Sciatic nerve (tissue), 2 donors: Measurements from ENCODE around the gene NEURL3. TPM values are rescaled to one million over a fixed set of nuclear protein-coding genes. Genes with fewer than 3 reads are reported as not detected.
"Not testable (repeated sequence)": the region's sequence is repeated elsewhere in the genome, so short reads cannot be mapped to it uniquely, and the experiment has no call there.

Source experiments
- ATAC-seq: fragments of 200-7000 bp; cut with Tn5 transposase; one replicate; pipeline ENCODE4 v1.9.1; 2020; ENCODE audit warnings: mild to moderate bottlenecking, moderate library complexity
- DNase-seq: peaks from one replicate; pipeline ENCODE4 v3.0.0-alpha.2; 2020; ENCODE audit warnings: low spot score
- intact Hi-C: fragments of 100-400 bp; cut with DNase I; formaldehyde crosslinking; loops from one replicate; pipeline ENCODE4 v1.14.2; 2022
- total RNA-seq: library from RNA; stranded (reverse); fragmentation: NEBNext Ultra II Directional; extraction: Animal tissue kit (Norgen Biotek cat#: 25700); gene quantifications from one replicate; pipeline ENCODE4 v1.2.1, GENCODE V29; 2021
- donor health status: DM: no; HTN: no; CAD: no.
- donor health status: DM: no; HTN: no; CAD: no.

NEURL3 gene
- total RNA-seq, 1 donor from 2014 or later = 0.58 TPM

GRCh38 chr2:96510931-96511595 lies 5.9 kb upstream of the NEURL3 start:
- ATAC-seq = no peak
- intact Hi-C loops = no loop called here
- no peak for DNase-seq

- ATAC-seq = no peak
- intact Hi-C loops = loop anchor here (5.0 kb wide), 1 partner anchor 103 kb away; no protein-coding TSS in a partner anchor
- no peak for DNase-seq
Measured at GRCh38 chr2:96509847-96510230, 4.7 kb upstream of the NEURL3 start.

GRCh38 chr2:96509114-96509846 lies 4.1 kb upstream of the NEURL3 start:
- ATAC-seq = peak; percentile 92
- intact Hi-C loops = loop anchor here (5.0 kb wide), 1 partner anchor 102 kb away; no protein-coding TSS in a partner anchor
- peak; percentile 94 for DNase-seq

- peak; percentile 12 for ATAC-seq
Measured at GRCh38 chr2:96508521-96509113, 3.5 kb upstream of the NEURL3 start.

GRCh38 chr2:96507957-96508520 lies 2.9 kb upstream of the NEURL3 start:
- ATAC-seq = peak; percentile 84
- intact Hi-C loops = loop anchor here (5.0 kb wide), 1 partner anchor 101 kb away; no protein-coding TSS in a partner anchor
- DNase-seq = peak; percentile 87

More at GRCh38 chr2:96508521-96509113, 3.5 kb upstream of the NEURL3 start:
- DNase-seq = no peak
- intact Hi-C loops = loop anchor here (5.0 kb wide), 1 partner anchor 101 kb away; no protein-coding TSS in a partner anchor

- ATAC-seq (no peak), DNase-seq (no peak)
- intact Hi-C loops = loop anchor here (5.0 kb wide), 1 partner anchor 100 kb away; no protein-coding TSS in a partner anchor
Measured at GRCh38 chr2:96506907-96507240, 1.7 kb upstream of the NEURL3 start.

- DNase-seq = no peak
- intact Hi-C loops = loop anchor here (5.0 kb wide), 1 partner anchor 99 kb away; no protein-coding TSS in a partner anchor
- ATAC-seq = no peak
Measured at GRCh38 chr2:96506016-96506906, 1.1 kb upstream of the NEURL3 start.

- DNase-seq = no peak
- ATAC-seq = no peak
Measured at GRCh38 chr2:96503637-96504243, 1.4 kb downstream of the NEURL3 start.

GRCh38 chr2:96502891-96503636 lies 2.1 kb downstream of the NEURL3 start:
- ATAC-seq = no peak
- intact Hi-C loops = no loop called here
- no peak for DNase-seq

More at GRCh38 chr2:96503637-96504243, 1.4 kb downstream of the NEURL3 start:
- intact Hi-C loops = no loop called here

GRCh38 chr2:96501886-96502810 lies 3.0 kb downstream of the NEURL3 start:
- no peak for ATAC-seq
- no peak for DNase-seq
- intact Hi-C loops = no loop called here

GRCh38 chr2:96501471-96501874 lies 3.7 kb downstream of the NEURL3 start:
- DNase-seq (no peak), ATAC-seq (no peak)
- intact Hi-C loops = no loop called here

GRCh38 chr2:96500385-96501066 lies 4.6 kb downstream of the NEURL3 start:
- no peak for DNase-seq
- intact Hi-C loops = no loop called here
- no peak for ATAC-seq

GRCh38 chr2:96499061-96499960 lies 5.8 kb downstream of the NEURL3 start:
- intact Hi-C loops = no loop called here
- DNase-seq (no peak), ATAC-seq (no peak)

GRCh38 chr2:96498611-96499010 lies 6.5 kb downstream of the NEURL3 start:
- intact Hi-C loops, ATAC-seq, DNase-seq: not testable (repeated sequence)

GRCh38 chr2:96498021-96498431 lies 7.1 kb downstream of the NEURL3 start:
- ATAC-seq (no peak), DNase-seq (no peak)
- intact Hi-C loops = no loop called here
